HL-60 (cell line): ENCODE results near the gene ASXL1.

Experiments used
- DNase-seq, 2 experiments: peaks; one replicate each; pipeline ENCODE4 v3.0.0-alpha.2; 2010 to 2020; ENCODE audit warnings: low read depth in 1 of 2, low spot score in 1 of 2
- H3K27ac ChIP-seq: fragments of 250-450 bp; sonication (Bioruptor Pico); replicated peaks from 2 replicates; pipeline ENCODE4 v1.5.1; 2020; ENCODE audit warnings: mild to moderate bottlenecking, moderate library complexity
- H3K27me3 ChIP-seq: fragments of 250-450 bp; sonication (Bioruptor Pico); 2 replicates; pipeline ENCODE4 v1.5.1; 2021; ENCODE audit warnings: mild to moderate bottlenecking, moderate library complexity; ENCODE audit not compliant: insufficient read depth, poor library complexity, severe bottlenecking
- H3K4me3 ChIP-seq: replicated peaks from 2 replicates; pipeline ENCODE4 v1.5.1; 2011; ENCODE audit warnings: mild to moderate bottlenecking, control low read depth, low read length; ENCODE audit not compliant: insufficient read depth
- CTCF ChIP-seq: IDR thresholded peaks from one replicate; pipeline ENCODE4 v1.5.1; 2011; ENCODE audit warnings: low read length, control low read depth, inconsistent platforms; ENCODE audit not compliant: insufficient read depth
- GABPA ChIP-seq: IDR thresholded peaks from 2 replicates; pipeline ENCODE4 v1.6.1; 2012; ENCODE audit warnings: low read depth
- POLR2AphosphoS5 ChIP-seq: IDR thresholded peaks from 2 replicates; pipeline ENCODE4 v1.6.1; 2012; ENCODE audit warnings: low read depth
- SPI1 ChIP-seq: IDR thresholded peaks from 2 replicates; pipeline ENCODE4 v1.6.1; 2012; ENCODE audit warnings: low read depth, mild to moderate bottlenecking, borderline replicate concordance
- TF ChIP-seq, protein P1 (sequence below): IDR thresholded peaks from 2 replicates; pipeline ENCODE4 v1.6.1; 2012; ENCODE audit warnings: low read depth; ENCODE audit not compliant: insufficient replicate concordance

Gene ASXL1

DNA sequence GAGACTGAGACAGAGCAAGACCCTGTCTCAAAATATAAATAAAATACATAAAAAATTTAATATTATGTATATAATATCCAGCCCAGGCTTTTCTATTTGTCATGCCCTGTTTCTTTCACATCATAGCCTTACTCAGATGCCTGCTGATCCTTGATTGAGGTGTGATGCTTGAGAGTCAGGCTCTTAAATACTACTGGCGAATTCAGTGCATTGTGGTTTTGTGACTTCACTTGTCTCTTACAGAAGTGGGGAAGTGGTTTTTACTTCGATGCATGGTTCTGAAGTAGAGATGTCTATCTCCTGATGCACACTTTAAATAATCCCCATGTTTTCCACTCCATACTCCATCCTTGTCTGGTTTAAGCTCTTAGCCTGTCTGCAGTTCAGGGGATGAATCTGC lies 29.1 kb downstream of the ASXL1 start:
- DNase-seq = peak in 1 of 2 experiments; percentile 62
- Histone ChIP-seq H3K27me3 (no peaks in the 10 kb centered on the region), H3K27ac (no peak overlapping the region), H3K4me3 (no peak overlapping the region)
- TF ChIP-seq POLR2AphosphoS5 (no peak), GABPA (no peak), SPI1 (peak; percentile 91)

DNA sequence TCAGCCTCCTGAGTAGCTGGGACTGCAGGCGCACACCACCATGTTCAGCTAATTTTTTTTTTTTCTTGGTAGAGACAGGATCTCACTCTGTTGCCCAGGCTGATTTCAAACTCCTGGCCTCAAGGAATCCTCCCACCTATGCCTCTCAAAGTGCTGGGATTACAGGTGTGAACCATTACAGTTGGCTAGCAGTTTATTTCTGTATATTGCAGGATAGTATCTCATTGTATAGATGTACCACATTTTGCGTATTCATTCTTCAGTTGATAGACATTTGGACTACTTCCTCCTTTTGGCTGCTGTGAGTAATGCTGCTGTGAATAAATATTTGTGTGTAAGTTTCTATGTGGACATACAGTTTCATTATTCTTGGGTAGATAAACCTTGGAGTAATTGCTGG lies 32.9 kb downstream of the ASXL1 start:
- Histone ChIP-seq H3K4me3 (no peak overlapping the region), H3K27me3 (no peaks in the 10 kb centered on the region), H3K27ac (peak overlapping the region; percentile 39)
- TF ChIP-seq POLR2AphosphoS5 = no peak
- no peak for TF ChIP-seq GABPA
- TF ChIP-seq, protein P1, sequence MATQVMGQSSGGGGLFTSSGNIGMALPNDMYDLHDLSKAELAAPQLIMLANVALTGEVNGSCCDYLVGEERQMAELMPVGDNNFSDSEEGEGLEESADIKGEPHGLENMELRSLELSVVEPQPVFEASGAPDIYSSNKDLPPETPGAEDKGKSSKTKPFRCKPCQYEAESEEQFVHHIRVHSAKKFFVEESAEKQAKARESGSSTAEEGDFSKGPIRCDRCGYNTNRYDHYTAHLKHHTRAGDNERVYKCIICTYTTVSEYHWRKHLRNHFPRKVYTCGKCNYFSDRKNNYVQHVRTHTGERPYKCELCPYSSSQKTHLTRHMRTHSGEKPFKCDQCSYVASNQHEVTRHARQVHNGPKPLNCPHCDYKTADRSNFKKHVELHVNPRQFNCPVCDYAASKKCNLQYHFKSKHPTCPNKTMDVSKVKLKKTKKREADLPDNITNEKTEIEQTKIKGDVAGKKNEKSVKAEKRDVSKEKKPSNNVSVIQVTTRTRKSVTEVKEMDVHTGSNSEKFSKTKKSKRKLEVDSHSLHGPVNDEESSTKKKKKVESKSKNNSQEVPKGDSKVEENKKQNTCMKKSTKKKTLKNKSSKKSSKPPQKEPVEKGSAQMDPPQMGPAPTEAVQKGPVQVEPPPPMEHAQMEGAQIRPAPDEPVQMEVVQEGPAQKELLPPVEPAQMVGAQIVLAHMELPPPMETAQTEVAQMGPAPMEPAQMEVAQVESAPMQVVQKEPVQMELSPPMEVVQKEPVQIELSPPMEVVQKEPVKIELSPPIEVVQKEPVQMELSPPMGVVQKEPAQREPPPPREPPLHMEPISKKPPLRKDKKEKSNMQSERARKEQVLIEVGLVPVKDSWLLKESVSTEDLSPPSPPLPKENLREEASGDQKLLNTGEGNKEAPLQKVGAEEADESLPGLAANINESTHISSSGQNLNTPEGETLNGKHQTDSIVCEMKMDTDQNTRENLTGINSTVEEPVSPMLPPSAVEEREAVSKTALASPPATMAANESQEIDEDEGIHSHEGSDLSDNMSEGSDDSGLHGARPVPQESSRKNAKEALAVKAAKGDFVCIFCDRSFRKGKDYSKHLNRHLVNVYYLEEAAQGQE = no peak
- peak; percentile 10; the same call in 1 of the 2 replicates for TF ChIP-seq SPI1
- TF ChIP-seq CTCF = no peak
- DNase-seq = peak in 1 of 2 experiments; percentile 31

DNA sequence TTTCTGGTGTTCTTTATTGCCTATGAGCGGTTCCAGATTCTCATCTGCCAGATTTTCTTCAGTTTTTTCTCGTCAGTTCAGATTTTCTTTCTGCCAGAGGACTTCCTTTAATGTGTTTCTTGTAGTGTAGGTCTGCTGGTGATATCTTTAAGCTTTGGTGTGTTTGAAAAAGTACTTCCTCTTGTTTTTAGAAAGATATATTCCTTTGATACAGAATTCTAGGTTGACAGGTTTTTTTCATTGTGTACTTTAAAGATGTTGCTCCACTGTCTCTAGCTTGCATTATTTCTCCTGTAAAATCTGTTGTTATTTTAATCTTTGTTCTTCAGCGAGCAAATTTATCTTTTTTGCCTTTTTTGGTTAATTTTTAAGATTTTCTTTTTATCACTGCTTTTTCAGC lies 36.9 kb downstream of the ASXL1 start:
- TF ChIP-seq SPI1 (peak; percentile 8; the same call in 1 of the 2 replicates), POLR2AphosphoS5 (no peak)
- no peak overlapping the region for H3K27ac ChIP-seq
- no peak overlapping the region for H3K4me3 ChIP-seq
- H3K27me3 ChIP-seq = no peaks in the 10 kb centered on the region
- no peak for DNase-seq

DNA sequence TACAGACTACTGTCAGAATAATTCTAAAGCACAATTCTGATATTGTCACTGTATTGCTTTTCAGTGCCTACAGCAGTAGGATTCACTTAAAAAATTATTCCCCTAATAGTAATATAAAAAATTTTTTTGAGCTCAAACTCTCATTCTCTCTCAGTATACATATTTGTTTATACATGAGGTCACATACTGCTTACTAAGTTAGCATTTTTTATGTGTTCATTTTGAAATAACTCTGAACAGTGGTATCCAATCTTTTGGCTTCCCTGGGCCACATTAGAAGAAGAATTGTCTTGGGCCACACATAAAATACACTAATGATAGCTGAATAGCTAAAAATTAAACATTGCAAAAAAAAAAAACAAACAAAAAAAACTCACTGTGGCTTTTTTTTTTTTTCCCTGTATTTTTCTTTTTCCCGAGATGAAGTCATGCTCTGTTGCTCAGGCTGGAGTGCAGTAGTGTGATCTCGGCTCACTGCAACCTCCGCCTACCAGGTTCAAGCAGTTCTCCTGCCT lies 38.6 kb downstream of the ASXL1 start:
- TF ChIP-seq POLR2AphosphoS5 (no peak), CTCF (no peak), SPI1 (no peak)
- H3K4me3 ChIP-seq = no peak overlapping the region
- DNase-seq = no peak
- no peaks in the 10 kb centered on the region for H3K27me3 ChIP-seq
- H3K27ac ChIP-seq = no peak overlapping the region

GRCh38 chr20:32397567-32398084 lies 39.5 kb downstream of the ASXL1 start:
- DNase-seq = no peak
- TF ChIP-seq CTCF (no peak), POLR2AphosphoS5 (no peak), GABPA (no peak)
- TF ChIP-seq, protein P1 = no peak
- Histone ChIP-seq H3K27me3 (no peaks in the 10 kb centered on the region), H3K4me3 (no peak overlapping the region), H3K27ac (no peak overlapping the region)
